Fibroblast of skin of abdomen (primary cell): ENCODE results near the gene STYK1.
"Not testable (repeated sequence)": the region's sequence is repeated elsewhere in the genome, so short reads cannot be mapped to it uniquely, and the experiment has no call there.

ENCODE experiments used
- DNase-seq: peaks from one replicate; pipeline ENCODE4 v3.0.0-alpha.2; 2013

Gene STYK1

GRCh38 chr12:10689146-10689545, 15.3 kb upstream of the STYK1 start:
- no peak for DNase-seq

- no peak for DNase-seq
These were observed 14.2 kb upstream of the STYK1 start for GRCh38 chr12:10688042-10688441.

- DNase-seq = no peak
These were observed 1.5 kb downstream of the STYK1 start for GRCh38 chr12:10672231-10672868.

- DNase-seq = no peak
These were observed 4.3 kb downstream of the STYK1 start for GRCh38 chr12:10669533-10669932.

- no peak for DNase-seq
These were observed 5.3 kb downstream of the STYK1 start for GRCh38 chr12:10668526-10668925.

GRCh38 chr12:10667581-10667980, 6.3 kb downstream of the STYK1 start:
- DNase-seq = no peak

GRCh38 chr12:10664499-10664898, 9.4 kb downstream of the STYK1 start:
- DNase-seq = no peak

GRCh38 chr12:10663869-10664268, 10.0 kb downstream of the STYK1 start:
- no peak for DNase-seq

- DNase-seq = peak; percentile 16
These were observed 12.5 kb downstream of the STYK1 start for GRCh38 chr12:10661338-10661737.

- no peak for DNase-seq
These were observed 19.8 kb downstream of the STYK1 start for GRCh38 chr12:10654003-10654402.

GRCh38 chr12:10652192-10652591, 21.7 kb downstream of the STYK1 start:
- no peak for DNase-seq

- DNase-seq = not testable (repeated sequence)
These were observed 27.3 kb downstream of the STYK1 start for GRCh38 chr12:10646576-10646975.

GRCh38 chr12:10645910-10646309, 27.9 kb downstream of the STYK1 start:
- DNase-seq = no peak

- DNase-seq = peak; percentile 45
These were observed 31.9 kb downstream of the STYK1 start for GRCh38 chr12:10641735-10642500.

- DNase-seq = no peak
These were observed 35.1 kb downstream of the STYK1 start for GRCh38 chr12:10638728-10639127.

- DNase-seq = no peak
These were observed 37.2 kb downstream of the STYK1 start for GRCh38 chr12:10636611-10637010.

GRCh38 chr12:10636124-10636523, 37.7 kb downstream of the STYK1 start:
- no peak for DNase-seq

- DNase-seq = no peak
These were observed 38.5 kb downstream of the STYK1 start for GRCh38 chr12:10635306-10635705.

- peak; percentile 85 for DNase-seq
These were observed 39.4 kb downstream of the STYK1 start for GRCh38 chr12:10634427-10634826.

- no peak for DNase-seq
These were observed 40.3 kb downstream of the STYK1 start for GRCh38 chr12:10633541-10633940.

- DNase-seq = peak; percentile 43
These were observed 41.6 kb downstream of the STYK1 start for GRCh38 chr12:10632226-10632625.

GRCh38 chr12:10624605-10625004, 49.2 kb downstream of the STYK1 start:
- no peak for DNase-seq

GRCh38 chr12:10623131-10623530, 50.7 kb downstream of the STYK1 start:
- peak; percentile 23 for DNase-seq

- no peak for DNase-seq
These were observed 52.6 kb downstream of the STYK1 start for GRCh38 chr12:10621278-10621677.
